ENCODE measurements around the gene AHI1. TPM values are rescaled to one million over a fixed set of nuclear protein-coding genes. Genes with fewer than 3 reads are reported as not detected.

Gene AHI1
- total and polyA plus RNA-seq, 10 of the 15 experiments (the other 5 are each of a cell fraction or from before 2014, with no cell fraction given) = 3.2 to 9.5 (median 4.6) TPM

DNA sequence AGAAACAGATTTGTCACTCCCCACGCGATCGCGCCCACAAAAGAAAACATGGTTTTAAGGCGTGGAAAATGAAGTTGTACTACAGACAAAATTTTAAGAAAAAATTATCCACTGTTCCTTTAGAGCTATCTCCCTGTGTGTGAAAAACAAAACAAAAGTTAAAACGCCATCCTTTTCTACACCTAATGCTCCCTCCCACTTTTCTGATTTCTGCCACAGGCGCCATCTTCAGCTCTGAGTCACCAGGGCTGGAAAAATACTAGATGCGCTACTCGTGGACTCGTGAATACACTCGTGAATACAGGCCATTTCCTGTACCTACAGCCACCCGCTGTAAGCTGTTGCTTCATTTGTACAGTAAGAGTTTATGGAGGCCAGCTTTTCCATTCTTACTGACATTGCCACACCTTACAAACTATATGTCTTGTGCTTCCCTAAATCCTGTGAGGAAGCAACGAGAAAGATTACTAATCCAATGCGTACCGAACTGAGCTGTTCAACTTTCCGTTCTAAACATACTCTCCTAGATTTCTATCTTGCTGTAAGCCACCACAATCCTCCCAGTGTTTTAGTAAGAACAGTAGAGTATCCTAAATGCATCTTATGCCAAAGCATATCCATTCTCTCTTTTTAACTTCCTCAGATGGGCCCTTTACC lies 773 bp upstream of the AHI1 start:
- H3K4me3 ChIP-seq = peak overlapping the region; percentile 71
- peak overlapping the region; percentile 78 for H3K9ac ChIP-seq (ENCODE audit: control insufficient read depth, insufficient read depth, low read length)
- CTCF ChIA-PET = interaction anchor here (0.8 to 2.6 kb wide), 5 partner anchors 9 to 728 kb away, joined by 3 to 9 read pairs (median 7); no protein-coding TSS in a partner anchor
- peak overlapping the region; percentile 79 for H2AFZ ChIP-seq (ENCODE audit: control insufficient read depth, low read depth, low read length)
- intact Hi-C loops (cut with micrococcal nuclease; ENCODE audit: unreplicated experiment) (no loop called here), in situ Hi-C loops (cut with MboI) (no loop called here)
- peak overlapping the region; percentile 32 for H3K4me2 ChIP-seq (ENCODE audit: control insufficient read depth, insufficient read depth)
- FAIRE-seq = peak; percentile 41
- POLR2A ChIA-PET = interaction anchor here (1.2 kb wide), 1 partner anchor 791 kb away, joined by 3 read pairs; the partner anchor contains the start of gene BCLAF1
- H3K27ac ChIP-seq (ENCODE audit: control insufficient read depth, insufficient read depth) = peak overlapping the region; percentile 67
- H3K4me1 ChIP-seq (ENCODE audit: control insufficient read depth, insufficient read depth, low read length) = no peaks in the 10 kb centered on the region
- TF ChIP-seq IKZF2 (IDR thresholded peaks at IDR 0.05) (peak in 1 of 2 experiments; percentile 11; a peak in 1 of 4 replicates), ZNF24 (IDR thresholded peaks at IDR 0.05) (0 out of 2 replicates have a peak, but pooled peaks have one; percentile 50), SMARCA5 (IDR thresholded peaks at IDR 0.05) (no peak), ZNF207 (IDR thresholded peaks at IDR 0.05; ENCODE audit: borderline replicate concordance) (no peak), TAF1 (IDR thresholded peaks at IDR 0.05; ENCODE audit: borderline replicate concordance, low read depth, low read length) (peak; percentile 59; the same call in 1 of the 2 replicates), PML (IDR thresholded peaks at IDR 0.05; ENCODE audit: low read length) (peak; percentile 24; the same call in 1 of the 2 replicates), MTA2 (IDR thresholded peaks at IDR 0.05; ENCODE audit: low read depth) (peak; percentile 19; the same call in 1 of the 2 replicates), TARDBP (IDR thresholded peaks at IDR 0.05; ENCODE audit: borderline replicate concordance) (no peak), ETV6 (conservative IDR thresholded peaks at IDR 0.05 in 1 of 2, IDR thresholded peaks at IDR 0.05 in 1 of 2; ENCODE audit: borderline replicate concordance in 1 of 2, low read depth in 1 of 2) (no peak), IRF4 (IDR thresholded peaks at IDR 0.05; ENCODE audit: low read depth, low read length) (no peak), YY1 (IDR thresholded peaks at IDR 0.05; ENCODE audit: low read depth, low read length) (peak; percentile 93)
- no peaks in the 10 kb centered on the region for H3K79me2 ChIP-seq (ENCODE audit: control insufficient read depth, insufficient read depth, low read length)
- peaks cover 0 to 2% of the 10 kb centered on the region in 2 experiments; a peak in 1 of 4 replicates for H3K36me3 ChIP-seq (ENCODE audit: control insufficient read depth in 2 of 2, insufficient read depth in 2 of 2, low read length in 1 of 2)
- H4K20me1 ChIP-seq (ENCODE audit: control insufficient read depth, insufficient read depth) = no peaks in the 10 kb centered on the region
- H3K9me3 ChIP-seq (replicated peaks; ENCODE audit: control insufficient read depth, insufficient read depth, low read length) = no peaks in the 10 kb centered on the region
- DNase-seq (ENCODE audit: low read depth, low spot score) = no peak
- RAD21 ChIA-PET (ENCODE audit: unreplicated experiment) = interaction anchor here (0.7 to 1.3 kb wide), 3 partner anchors 33 to 728 kb away, joined by 3 read pairs; no protein-coding TSS in a partner anchor
- 3% methylated on average over 16 of the region's 16 CpGs for WGBS (ENCODE audit: insufficient coverage, insufficient replicate concordance, low lambda C conversion rate, missing lambda C conversion rate)
- peak; percentile 65 for ATAC-seq
- H3K27me3 ChIP-seq (replicated peaks in 1 of 2; ENCODE audit: control insufficient read depth in 2 of 2, insufficient read depth in 2 of 2, low read length in 1 of 2) = no peaks in the 10 kb centered on the region; a peak in 1 of 4 replicates
- BruUV-seq (replicated peaks) = TSS peak; percentile 55
- SMC1A ChIA-PET (ENCODE audit: uncharacterized antibody, unreplicated experiment) = interaction anchor here (0.8 to 1.9 kb wide), 12 partner anchors 8 to 728 kb away, joined by 3 to 9 read pairs (median 3); no protein-coding TSS in a partner anchor

Data from GM12878 (cell line).